DOHH2 (cell line): ENCODE data around the gene TTR.

Source experiments
- H3F3A ChIP-seq: fragments of 200-600 bp; sonication (generic), shearing (Covaris generic); 2 replicates; pipeline ENCODE4 v1.6.0; 2016; ENCODE audit warnings: antibody characterized with exemption, mild to moderate bottlenecking; ENCODE audit not compliant: control insufficient read depth, insufficient read depth
- H3K27ac ChIP-seq: fragments of 200-600 bp; sonication (generic); 2 replicates; pipeline ENCODE4 v1.5.1; 2014; ENCODE audit warnings: low read depth, mild to moderate bottlenecking, low read length, moderate library complexity
- H3K27me3 ChIP-seq: fragments of 200-600 bp; sonication (generic); 2 replicates; pipeline ENCODE4 v1.6.1; 2014; ENCODE audit warnings: mild to moderate bottlenecking, low read length, mixed read lengths; ENCODE audit not compliant: control insufficient read depth
- H3K36me3 ChIP-seq: fragments of 200-600 bp; sonication (generic); 2 replicates; pipeline ENCODE4 v1.6.1; 2014; ENCODE audit warnings: mild to moderate bottlenecking, low read length, moderate library complexity, mixed read lengths; ENCODE audit not compliant: control insufficient read depth
- H3K4me1 ChIP-seq: fragments of 200-600 bp; sonication (generic); 2 replicates; pipeline ENCODE4 v1.6.1; 2014; ENCODE audit warnings: mild to moderate bottlenecking, low read length, mixed read lengths; ENCODE audit not compliant: control insufficient read depth
- H3K4me2 ChIP-seq: fragments of 200-600 bp; sonication (generic); 2 replicates; pipeline ENCODE4 v1.6.0; 2014; ENCODE audit warnings: mild to moderate bottlenecking, low read length, moderate library complexity
- H3K4me3 ChIP-seq: fragments of 200-600 bp; sonication (generic); 2 replicates; pipeline ENCODE4 v1.5.1; 2014; ENCODE audit warnings: mild to moderate bottlenecking, low read length, mixed read lengths
- H3K79me2 ChIP-seq: fragments of 200-600 bp; sonication (generic); 2 replicates; pipeline ENCODE4 v1.6.1; 2014; ENCODE audit warnings: mild to moderate bottlenecking, low read length, mixed read lengths; ENCODE audit not compliant: control insufficient read depth
- H3K9me2 ChIP-seq: fragments of 200-600 bp; sonication (generic); replicated peaks from 2 replicates; pipeline ENCODE4 v1.6.1; 2014; ENCODE audit warnings: mild to moderate bottlenecking, low read length, mixed read lengths; ENCODE audit not compliant: control insufficient read depth
- H3K9me3 ChIP-seq: fragments of 200-600 bp; sonication (generic); 2 replicates; pipeline ENCODE4 v1.6.1; 2014; ENCODE audit warnings: antibody characterized with exemption, low read length, mixed read lengths; ENCODE audit not compliant: control insufficient read depth, insufficient read depth
- H4K20me1 ChIP-seq: fragments of 200-600 bp; sonication (generic); 2 replicates; pipeline ENCODE4 v1.6.0; 2014; ENCODE audit warnings: low read depth, mild to moderate bottlenecking, antibody characterized with exemption, low read length, moderate library complexity; ENCODE audit not compliant: control insufficient read depth, insufficient read depth
- CTCF ChIP-seq: fragments of 200-600 bp; sonication (generic); IDR thresholded peaks from one replicate; pipeline ENCODE4 v1.5.1; 2014; ENCODE audit warnings: antibody characterized with exemption, mild to moderate bottlenecking, low read depth, low read length; ENCODE audit not compliant: poor library complexity, severe bottlenecking
- EZH2phosphoT487 ChIP-seq: fragments of 200-600 bp; sonication (generic); IDR thresholded peaks from 2 replicates; pipeline ENCODE4 v1.6.1; 2017; ENCODE audit warnings: borderline replicate concordance, mild to moderate bottlenecking, antibody characterized with exemption, low read length, moderate library complexity, mixed read lengths

Gene TTR

GRCh38 chr18:31565782-31566512 lies 25.7 kb upstream of the TTR start:
- Histone ChIP-seq H3K4me2 (no peak overlapping the region), H3K4me3 (no peak overlapping the region), H3K36me3 (no peaks in the 10 kb centered on the region), H4K20me1 (no peaks in the 10 kb centered on the region), H3K27ac (no peak overlapping the region), H3K27me3 (no peaks in the 10 kb centered on the region; the same call in 1 of the 2 replicates), H3K9me2 (no peaks in the 10 kb centered on the region), H3K4me1 (no peaks in the 10 kb centered on the region), H3K9me3 (no peaks in the 10 kb centered on the region), H3K79me2 (no peaks in the 10 kb centered on the region), H3F3A (no peaks in the 10 kb centered on the region)
- TF ChIP-seq EZH2phosphoT487 (no peak), CTCF (no peak)

- TF ChIP-seq EZH2phosphoT487 = no peak
- TF ChIP-seq CTCF = no peak
- H3K4me1 ChIP-seq = no peaks in the 10 kb centered on the region
- H3K4me3 ChIP-seq = no peak overlapping the region
- no peaks in the 10 kb centered on the region for H4K20me1 ChIP-seq
- no peaks in the 10 kb centered on the region for H3F3A ChIP-seq
- no peaks in the 10 kb centered on the region for H3K79me2 ChIP-seq
- H3K4me2 ChIP-seq = no peak overlapping the region
- no peaks in the 10 kb centered on the region; the same call in 1 of the 2 replicates for H3K27me3 ChIP-seq
- H3K9me3 ChIP-seq = no peaks in the 10 kb centered on the region
- H3K36me3 ChIP-seq = no peaks in the 10 kb centered on the region
- no peak overlapping the region for H3K27ac ChIP-seq
- no peaks in the 10 kb centered on the region for H3K9me2 ChIP-seq
Observed at GRCh38 chr18:31566576-31567306, 24.9 kb upstream of the TTR start.

GRCh38 chr18:31572368-31572767 lies 19.3 kb upstream of the TTR start:
- Histone ChIP-seq H3K36me3 (no peaks in the 10 kb centered on the region), H3K4me1 (peaks cover 14% of the 10 kb centered on the region), H3K4me2 (no peak overlapping the region), H4K20me1 (no peaks in the 10 kb centered on the region), H3K79me2 (no peaks in the 10 kb centered on the region), H3K27me3 (no peaks in the 10 kb centered on the region), H3K9me3 (no peaks in the 10 kb centered on the region), H3K9me2 (no peaks in the 10 kb centered on the region), H3K27ac (no peak overlapping the region), H3K4me3 (no peak overlapping the region), H3F3A (no peaks in the 10 kb centered on the region)
- TF ChIP-seq CTCF (no peak), EZH2phosphoT487 (no peak)
